CD4-positive, alpha-beta memory T cell (primary cell): Measurements from ENCODE around the gene PAM16. TPM values are rescaled to one million over a fixed set of nuclear protein-coding genes. Genes with fewer than 3 reads are reported as not detected.

Source experiments
- CTCF ChIA-PET: fragments of 350-600 bp; sonication (Branson Sonifier 250); formaldehyde crosslinking; loops from one replicate; lab custom pipeline; 2021; ENCODE audit warnings: inconsistent platforms; ENCODE audit not compliant: partially characterized antibody; lab: Charles Lee
- POLR2A ChIA-PET: fragments of 350-600 bp; sonication (Branson Sonifier 250); formaldehyde crosslinking; loops from one replicate; lab custom pipeline; 2021; ENCODE audit not compliant: partially characterized antibody; lab: Charles Lee
- DNase-seq, 5 donors: peaks; one replicate each; pipeline versions ENCODE4 v3.0.0 to v3.0.0-alpha.2; 2020 to 2022; ENCODE audit warnings: mixed read lengths in 1 of 5
- H3K27ac ChIP-seq: one replicate; pipeline ENCODE4 v1.7.0; 2013; ENCODE audit warnings: low read depth, low read length
- H3K27me3 ChIP-seq: 2 replicates; pipeline ENCODE4 v1.7.0; 2013; ENCODE audit warnings: mild to moderate bottlenecking, low read length, moderate library complexity; ENCODE audit not compliant: insufficient read depth
- H3K36me3 ChIP-seq: 2 replicates; pipeline ENCODE4 v1.7.0; 2013; ENCODE audit warnings: mild to moderate bottlenecking, low read length, moderate library complexity; ENCODE audit not compliant: insufficient read depth
- H3K4me1 ChIP-seq: 2 replicates; pipeline ENCODE4 v1.7.0; 2013; ENCODE audit warnings: mild to moderate bottlenecking, low read length, moderate library complexity; ENCODE audit not compliant: insufficient read depth
- H3K4me3 ChIP-seq, 2 donors: one replicate each; pipeline ENCODE4 v1.7.0; 2013; ENCODE audit warnings: low read length in 2 of 2, mild to moderate bottlenecking in 1 of 2
- H3K9me3 ChIP-seq, 2 donors: one replicate each; pipeline ENCODE4 v1.7.0; 2013; ENCODE audit warnings: low read length in 2 of 2, control low read depth in 1 of 2; ENCODE audit not compliant: control insufficient read depth in 1 of 2
- H3K27ac Mint-ChIP-seq, 7 donors: one replicate each; pipeline ENCODE4 v1.8.0; 2020 to 2021; ENCODE audit warnings: mixed read lengths in 7 of 7, mild to moderate bottlenecking in 6 of 7, inconsistent platforms in 3 of 7, moderate library complexity in 3 of 7
- H3K27me3 Mint-ChIP-seq, 2 donors: one replicate each; pipeline ENCODE4 v1.8.0; 2020 to 2021; ENCODE audit warnings: mixed read lengths in 2 of 2
- H3K36me3 Mint-ChIP-seq, 2 donors: one replicate each; pipeline ENCODE4 v1.8.0; 2020 to 2021; ENCODE audit warnings: mixed read lengths in 2 of 2, inconsistent platforms in 1 of 2, mild to moderate bottlenecking in 1 of 2
- H3K4me1 Mint-ChIP-seq, 4 donors: one replicate each; pipeline ENCODE4 v1.8.0; 2020 to 2021; ENCODE audit warnings: mixed read lengths in 4 of 4, mild to moderate bottlenecking in 1 of 4
- H3K4me3 Mint-ChIP-seq, 8 donors: one replicate each; pipeline ENCODE4 v1.8.0; 2020 to 2021; ENCODE audit warnings: mixed read lengths in 8 of 8, mild to moderate bottlenecking in 7 of 8, moderate library complexity in 6 of 8, inconsistent platforms in 3 of 8
- H3K9me3 Mint-ChIP-seq, 8 donors: one replicate each; pipeline ENCODE4 v1.8.0; 2020 to 2021; ENCODE audit warnings: mixed read lengths in 8 of 8, mild to moderate bottlenecking in 5 of 8, inconsistent platforms in 3 of 8, moderate library complexity in 1 of 8
- intact Hi-C: fragments of 100-400 bp; cut with micrococcal nuclease; formaldehyde crosslinking; loops from one replicate; pipeline ENCODE4 v1.15.1; 2023
- polyA plus RNA-seq, 2 donors: library from polyadenylated mRNA; unstranded; fragments of 300-500 nt; fragmentation: Illumina TruSeq; gene quantifications; one replicate each; pipeline ENCODE4 v1.2.3, GENCODE V29; 2021
- total RNA-seq, 2 experiments: library from RNA; stranded (reverse); gene quantifications; one replicate each; pipeline ENCODE4 v1.2.3, GENCODE V29; 2021

The PAM16 gene
- total and polyA plus RNA-seq, 4 experiments from 2014 or later = 34.6 to 54.8 (median 36.7) TPM

GRCh38 chr16:4387781-4388180 lies 36.7 kb upstream of the PAM16 start:
- H3K27ac Mint-ChIP-seq = peak overlapping the region in 2 of 7 donors; percentile 65 to 88
- DNase-seq = no peak
- Histone ChIP-seq H3K27me3 (no peaks in the 10 kb centered on the region), H3K9me3 (no peaks in the 10 kb centered on the region), H3K4me3 (no peak overlapping the region), H3K36me3 (peaks cover 71% of the 10 kb centered on the region), H3K4me1 (no peaks in the 10 kb centered on the region), H3K27ac (no peak overlapping the region)
- peaks cover 0 to 5% (median 3%) of the 10 kb centered on the region in 4 donors for H3K4me1 Mint-ChIP-seq
- POLR2A ChIA-PET = no interaction called here
- no peak overlapping the region for H3K4me3 Mint-ChIP-seq
- H3K9me3 Mint-ChIP-seq = peaks cover 0 to under 1% (median 0%) of the 10 kb centered on the region in 8 donors
- H3K36me3 Mint-ChIP-seq = peaks cover 14 to 62% of the 10 kb centered on the region in 2 donors
- CTCF ChIA-PET = no interaction called here
- intact Hi-C loops = no loop called here
- no peaks in the 10 kb centered on the region for H3K27me3 Mint-ChIP-seq

- no peaks in the 10 kb centered on the region for H3K9me3 Mint-ChIP-seq
- Histone ChIP-seq H3K36me3 (peaks cover 71% of the 10 kb centered on the region), H3K4me1 (no peaks in the 10 kb centered on the region), H3K27me3 (no peaks in the 10 kb centered on the region), H3K4me3 (no peak overlapping the region), H3K27ac (no peak overlapping the region), H3K9me3 (no peaks in the 10 kb centered on the region)
- CTCF ChIA-PET = interaction anchor here (2.2 kb wide), 1 partner anchor 16 kb away, joined by 6 read pairs; no protein-coding TSS in a partner anchor
- intact Hi-C loops = no loop called here
- POLR2A ChIA-PET = no interaction called here
- H3K36me3 Mint-ChIP-seq = peaks cover 14 to 58% of the 10 kb centered on the region in 2 donors
- H3K27me3 Mint-ChIP-seq = no peaks in the 10 kb centered on the region
- H3K4me3 Mint-ChIP-seq = peak overlapping the region in 1 of 8 donors; percentile 6
- peaks cover 0 to 5% (median 3%) of the 10 kb centered on the region in 4 donors for H3K4me1 Mint-ChIP-seq
- no peak for DNase-seq
- H3K27ac Mint-ChIP-seq = peak overlapping the region in 2 of 7 donors; percentile 55 to 88
Observed at GRCh38 chr16:4386951-4387565, 35.9 kb upstream of the PAM16 start.

- Histone ChIP-seq H3K4me3 (no peak overlapping the region), H3K36me3 (peaks cover 68% of the 10 kb centered on the region), H3K9me3 (no peaks in the 10 kb centered on the region), H3K27me3 (no peaks in the 10 kb centered on the region), H3K27ac (no peak overlapping the region), H3K4me1 (no peaks in the 10 kb centered on the region)
- H3K4me3 Mint-ChIP-seq = no peak overlapping the region
- H3K4me1 Mint-ChIP-seq = peaks cover 0 to 5% (median 3%) of the 10 kb centered on the region in 4 donors
- H3K27me3 Mint-ChIP-seq = no peaks in the 10 kb centered on the region
- ChIA-PET CTCF (interaction anchor here (2.2 kb wide), 1 partner anchor 16 kb away, joined by 6 read pairs; no protein-coding TSS in a partner anchor), POLR2A (no interaction called here)
- intact Hi-C loops = no loop called here
- H3K36me3 Mint-ChIP-seq = peaks cover 14 to 58% of the 10 kb centered on the region in 2 donors
- H3K27ac Mint-ChIP-seq = peak overlapping the region in 2 of 7 donors; percentile 15 to 88
- no peaks in the 10 kb centered on the region for H3K9me3 Mint-ChIP-seq
- no peak for DNase-seq
Observed at GRCh38 chr16:4386451-4386805, 35.3 kb upstream of the PAM16 start.

GRCh38 chr16:4385789-4386450 lies 34.8 kb upstream of the PAM16 start:
- Histone ChIP-seq H3K27ac (no peak overlapping the region), H3K4me1 (no peaks in the 10 kb centered on the region), H3K36me3 (peaks cover 65% of the 10 kb centered on the region), H3K27me3 (no peaks in the 10 kb centered on the region), H3K9me3 (no peaks in the 10 kb centered on the region), H3K4me3 (no peak overlapping the region)
- ChIA-PET CTCF (interaction anchor here (2.2 kb wide), 1 partner anchor 17 kb away, joined by 6 read pairs; no protein-coding TSS in a partner anchor), POLR2A (no interaction called here)
- no peak overlapping the region for H3K4me3 Mint-ChIP-seq
- H3K27ac Mint-ChIP-seq = peak overlapping the region in 1 of 7 donors; percentile 88
- peaks cover 0 to 5% (median 3%) of the 10 kb centered on the region in 4 donors for H3K4me1 Mint-ChIP-seq
- H3K9me3 Mint-ChIP-seq = no peaks in the 10 kb centered on the region
- intact Hi-C loops = no loop called here
- H3K36me3 Mint-ChIP-seq = peaks cover 14 to 56% of the 10 kb centered on the region in 2 donors
- DNase-seq = no peak
- H3K27me3 Mint-ChIP-seq = no peaks in the 10 kb centered on the region

GRCh38 chr16:4385066-4385788 lies 34.1 kb upstream of the PAM16 start:
- Mint-ChIP-seq H3K4me3 (peak overlapping the region in 1 of 8 donors; percentile 61), H3K27ac (peak overlapping the region in 3 of 7 donors; percentile 4 to 88 (median 57)), H3K9me3 (no peaks in the 10 kb centered on the region), H3K4me1 (peaks cover 1 to 12% (median 3%) of the 10 kb centered on the region in 4 donors), H3K36me3 (peaks cover 13 to 57% of the 10 kb centered on the region in 2 donors), H3K27me3 (no peaks in the 10 kb centered on the region)
- Histone ChIP-seq H3K36me3 (peaks cover 58% of the 10 kb centered on the region), H3K27me3 (no peaks in the 10 kb centered on the region), H3K9me3 (no peaks in the 10 kb centered on the region), H3K4me1 (no peaks in the 10 kb centered on the region), H3K27ac (no peak overlapping the region), H3K4me3 (no peak overlapping the region)
- ChIA-PET CTCF (interaction anchor here (2.2 kb wide), 1 partner anchor 18 kb away, joined by 6 read pairs; no protein-coding TSS in a partner anchor), POLR2A (no interaction called here)
- DNase-seq = no peak
- intact Hi-C loops = no loop called here

GRCh38 chr16:4384509-4384942 lies 33.4 kb upstream of the PAM16 start:
- Histone ChIP-seq H3K27ac (no peak overlapping the region), H3K4me3 (no peak overlapping the region), H3K9me3 (no peaks in the 10 kb centered on the region), H3K36me3 (peaks cover 51% of the 10 kb centered on the region), H3K27me3 (no peaks in the 10 kb centered on the region), H3K4me1 (no peaks in the 10 kb centered on the region)
- no peak for DNase-seq
- ChIA-PET CTCF (interaction anchor here (0.7 kb wide), 1 partner anchor 18 kb away, joined by 3 read pairs; no protein-coding TSS in a partner anchor), POLR2A (no interaction called here)
- H3K4me1 Mint-ChIP-seq = peaks cover 1 to 14% (median 3%) of the 10 kb centered on the region in 4 donors
- no peaks in the 10 kb centered on the region for H3K27me3 Mint-ChIP-seq
- H3K36me3 Mint-ChIP-seq = peaks cover 7 to 53% of the 10 kb centered on the region in 2 donors
- intact Hi-C loops = no loop called here
- peak overlapping the region in 2 of 7 donors; percentile 86 to 88 for H3K27ac Mint-ChIP-seq
- no peaks in the 10 kb centered on the region for H3K9me3 Mint-ChIP-seq
- no peak overlapping the region for H3K4me3 Mint-ChIP-seq
